C4-2B (cell line): Measurements from ENCODE around the gene ARMC7.

ENCODE experiments used
- H3K27ac ChIP-seq: fragments of 450-650 bp; 2 replicates; pipeline ENCODE4 v1.5.1; 2017
- ZFX ChIP-seq: fragments of 450-650 bp; IDR thresholded peaks from 2 replicates; pipeline ENCODE4 v1.6.1; 2017
- TF ChIP-seq, protein P1 (sequence below): fragments of 450-650 bp; conservative IDR thresholded peaks from 2 replicates; pipeline ENCODE4 v1.5.1; 2017; ENCODE audit warnings: mild to moderate bottlenecking

The ARMC7 gene

DNA sequence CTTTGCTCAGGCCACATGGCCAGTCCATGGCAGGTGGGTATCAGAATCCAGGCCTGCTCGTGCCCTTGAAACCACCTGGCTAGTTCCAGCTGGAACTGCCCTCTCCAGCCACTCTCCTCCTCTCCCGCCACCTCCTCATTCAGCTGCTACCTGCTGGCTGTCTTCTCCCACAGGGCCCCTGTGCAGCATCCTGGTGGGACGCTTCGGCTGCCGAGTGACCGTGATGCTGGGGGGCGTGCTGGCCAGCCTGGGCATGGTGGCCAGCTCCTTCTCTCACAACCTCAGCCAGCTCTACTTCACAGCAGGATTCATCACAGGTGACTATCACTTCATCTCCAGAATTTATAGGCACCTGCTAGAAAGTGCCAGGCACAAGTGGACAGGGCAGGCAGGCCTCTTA, 11.9 kb upstream of the ARMC7 start:
- H3K27ac ChIP-seq = no peak overlapping the region
- TF ChIP-seq, protein P1, sequence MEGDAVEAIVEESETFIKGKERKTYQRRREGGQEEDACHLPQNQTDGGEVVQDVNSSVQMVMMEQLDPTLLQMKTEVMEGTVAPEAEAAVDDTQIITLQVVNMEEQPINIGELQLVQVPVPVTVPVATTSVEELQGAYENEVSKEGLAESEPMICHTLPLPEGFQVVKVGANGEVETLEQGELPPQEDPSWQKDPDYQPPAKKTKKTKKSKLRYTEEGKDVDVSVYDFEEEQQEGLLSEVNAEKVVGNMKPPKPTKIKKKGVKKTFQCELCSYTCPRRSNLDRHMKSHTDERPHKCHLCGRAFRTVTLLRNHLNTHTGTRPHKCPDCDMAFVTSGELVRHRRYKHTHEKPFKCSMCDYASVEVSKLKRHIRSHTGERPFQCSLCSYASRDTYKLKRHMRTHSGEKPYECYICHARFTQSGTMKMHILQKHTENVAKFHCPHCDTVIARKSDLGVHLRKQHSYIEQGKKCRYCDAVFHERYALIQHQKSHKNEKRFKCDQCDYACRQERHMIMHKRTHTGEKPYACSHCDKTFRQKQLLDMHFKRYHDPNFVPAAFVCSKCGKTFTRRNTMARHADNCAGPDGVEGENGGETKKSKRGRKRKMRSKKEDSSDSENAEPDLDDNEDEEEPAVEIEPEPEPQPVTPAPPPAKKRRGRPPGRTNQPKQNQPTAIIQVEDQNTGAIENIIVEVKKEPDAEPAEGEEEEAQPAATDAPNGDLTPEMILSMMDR = no peak
- TF ChIP-seq ZFX = no peak

DNA sequence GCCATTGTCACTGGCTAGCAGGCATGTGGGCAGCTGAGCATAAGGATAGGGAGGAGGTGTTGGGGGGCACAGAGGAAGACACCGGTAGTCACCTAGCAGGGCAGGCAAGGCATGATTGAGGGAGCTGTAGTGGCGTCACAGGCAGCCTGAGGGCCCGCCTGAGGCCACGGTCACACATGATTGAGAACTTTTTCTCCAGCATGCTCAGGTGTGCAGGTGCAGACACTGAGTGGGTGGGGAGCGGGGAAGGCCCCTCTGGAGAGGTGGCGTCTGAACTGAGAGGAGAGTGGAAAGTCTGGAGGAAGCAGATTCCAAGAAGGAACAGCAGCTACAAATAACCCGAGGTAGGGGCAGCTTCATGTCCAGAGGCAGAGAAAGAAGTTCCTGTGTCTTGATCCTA, 10.9 kb upstream of the ARMC7 start:
- TF ChIP-seq, protein P1 = no peak
- no peak for TF ChIP-seq ZFX
- no peak overlapping the region for H3K27ac ChIP-seq

DNA sequence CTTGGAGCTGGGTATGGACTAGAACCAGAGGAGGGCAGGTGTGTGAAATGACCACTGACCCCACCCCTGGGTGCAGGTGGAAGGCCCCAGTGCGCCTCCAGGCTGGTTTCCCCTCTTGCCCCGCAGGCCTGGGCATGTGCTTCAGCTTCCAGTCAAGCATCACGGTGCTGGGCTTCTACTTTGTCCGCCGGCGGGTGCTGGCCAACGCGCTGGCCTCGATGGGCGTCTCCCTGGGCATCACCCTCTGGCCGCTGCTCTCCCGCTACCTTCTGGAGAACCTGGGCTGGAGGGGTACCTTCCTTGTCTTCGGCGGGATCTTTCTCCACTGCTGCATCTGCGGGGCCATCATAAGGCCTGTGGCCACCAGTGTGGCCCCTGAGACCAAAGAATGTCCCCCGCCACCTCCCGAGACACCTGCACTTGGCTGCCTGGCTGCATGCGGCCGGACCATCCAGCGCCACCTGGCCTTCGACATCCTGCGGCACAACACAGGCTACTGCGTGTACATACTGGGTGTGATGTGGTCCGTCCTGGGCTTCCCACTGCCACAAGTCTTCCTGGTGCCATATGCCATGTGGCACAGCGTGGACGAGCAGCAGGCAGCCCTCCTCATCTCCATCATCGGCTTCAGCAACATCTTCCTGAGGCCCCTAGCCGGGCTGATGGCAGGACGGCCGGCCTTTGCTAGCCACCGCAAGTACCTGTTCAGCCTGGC, 9.7 kb upstream of the ARMC7 start:
- no peak overlapping the region for H3K27ac ChIP-seq
- TF ChIP-seq, protein P1 = no peak
- TF ChIP-seq ZFX = no peak

DNA sequence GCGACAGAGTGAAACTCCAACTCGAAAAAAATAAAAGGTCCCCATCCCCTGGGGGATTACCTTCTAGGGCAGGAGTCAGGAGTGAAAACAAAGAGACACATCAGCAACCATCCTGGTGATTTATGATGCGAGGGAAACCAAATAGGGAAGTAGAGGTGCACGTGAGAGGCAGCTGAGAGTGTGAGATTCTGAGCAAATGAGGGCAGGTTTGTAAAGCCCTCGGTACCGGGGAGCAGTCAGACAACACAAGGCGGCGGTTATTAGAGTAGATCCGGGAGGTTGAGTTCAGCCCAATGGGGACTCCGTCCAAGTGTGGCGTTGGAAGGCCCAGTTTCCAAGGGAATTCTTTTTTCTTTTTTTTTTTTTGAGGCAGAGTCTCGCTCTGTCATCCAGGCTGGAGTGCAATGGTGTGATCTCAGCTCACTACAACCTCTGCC, 7.4 kb upstream of the ARMC7 start:
- TF ChIP-seq ZFX = no peak
- TF ChIP-seq, protein P1 = no peak
- no peak overlapping the region for H3K27ac ChIP-seq

DNA sequence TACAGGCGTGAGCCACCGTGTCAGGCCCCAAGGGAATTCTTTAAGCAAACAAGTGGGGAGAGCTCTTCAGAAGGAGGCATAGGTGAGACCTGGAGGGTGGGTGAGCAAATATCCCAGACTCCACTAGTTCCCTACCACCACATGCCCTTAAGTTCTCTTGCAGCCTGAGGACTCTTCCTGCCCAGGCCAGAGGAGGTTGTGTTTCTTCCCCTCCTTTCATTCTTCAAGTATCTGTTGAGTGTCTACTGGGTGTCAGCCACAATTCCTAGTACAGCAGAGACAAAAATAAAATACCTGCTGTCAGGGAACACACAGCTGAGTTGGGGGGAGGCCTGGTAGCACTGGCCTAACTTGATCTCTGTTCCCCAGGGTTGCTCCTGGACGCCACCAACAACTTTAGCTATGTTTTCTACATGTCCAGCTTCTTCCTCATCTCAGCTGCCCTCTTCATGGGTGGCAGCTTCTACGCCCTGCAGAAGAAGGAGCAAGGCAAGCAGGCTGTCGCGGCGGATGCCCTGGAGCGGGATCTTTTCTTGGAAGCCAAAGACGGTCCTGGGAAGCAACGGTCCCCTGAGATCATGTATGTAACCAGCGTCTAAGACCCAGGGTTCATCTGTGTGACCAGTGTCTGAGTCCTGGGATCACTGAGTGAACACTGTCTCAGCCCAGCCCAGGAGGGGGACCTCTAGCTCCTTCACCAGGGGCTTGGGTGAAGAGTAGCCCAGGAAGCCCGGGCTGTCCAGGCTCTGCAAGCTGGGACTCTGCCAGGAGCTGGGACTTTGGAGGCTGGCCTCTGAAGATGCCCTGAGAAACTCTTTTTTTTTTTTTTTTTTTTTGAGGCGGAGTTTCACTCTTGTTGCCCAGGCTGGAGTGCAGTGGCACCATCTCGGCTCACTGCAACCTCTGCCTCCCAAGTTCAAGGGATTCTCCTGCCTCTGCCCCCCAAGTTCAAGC, 5.9 kb upstream of the ARMC7 start:
- no peak overlapping the region; the same call in 1 of the 2 replicates for H3K27ac ChIP-seq
- no peak for TF ChIP-seq ZFX
- TF ChIP-seq, protein P1 = no peak

DNA sequence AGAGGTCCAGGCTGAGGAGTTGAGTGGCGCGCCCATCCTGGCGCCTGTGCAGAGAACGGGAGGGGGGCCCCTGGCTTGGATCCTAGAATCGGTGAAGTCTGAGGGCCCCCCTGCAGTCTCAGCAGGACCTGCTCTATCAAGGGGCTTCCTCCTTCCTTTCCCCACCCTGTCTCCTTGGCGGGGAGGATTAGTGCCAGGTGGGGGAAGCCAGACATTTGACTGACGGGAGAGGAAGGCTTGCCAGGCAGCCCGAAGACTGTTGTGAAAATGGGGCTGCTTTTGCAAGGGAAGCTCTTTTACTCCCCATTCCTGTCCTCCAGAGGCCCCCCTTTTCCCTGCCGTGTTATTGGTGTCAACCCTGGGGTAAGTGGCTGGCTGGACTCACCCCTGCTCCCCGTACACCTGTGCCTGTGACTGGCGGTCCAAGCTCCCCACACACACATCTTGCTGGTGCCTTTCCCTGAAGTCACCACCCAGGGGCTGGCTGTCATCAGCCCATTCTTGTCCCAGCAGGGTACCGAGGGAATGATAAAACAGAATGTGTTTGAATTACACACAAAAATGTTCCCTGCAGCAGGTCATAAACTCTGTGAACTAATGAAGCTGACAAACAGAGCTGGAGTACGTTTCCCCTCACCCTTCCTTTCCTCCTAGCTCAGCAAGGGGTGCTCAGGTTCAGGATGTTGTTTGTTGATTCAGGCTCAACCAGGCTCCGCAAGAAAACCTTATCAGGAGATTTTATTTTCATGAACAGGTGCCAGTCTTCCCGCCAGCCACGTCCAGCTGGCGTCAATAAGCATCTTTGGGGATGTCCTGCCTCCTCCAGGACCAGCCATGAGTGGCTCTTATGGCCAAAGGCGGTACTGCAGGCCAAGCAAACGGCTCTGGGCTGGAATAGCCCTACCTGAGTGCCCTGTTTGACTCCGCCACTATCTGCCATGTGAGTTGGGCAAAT, 4.4 kb upstream of the ARMC7 start:
- H3K27ac ChIP-seq = peak overlapping the region; percentile 68
- no peak for TF ChIP-seq ZFX
- TF ChIP-seq, protein P1 = peak; percentile 92
